Body of pancreas (tissue), 4 donors: ENCODE results near the gene GARRE1.

Experiments used
- CTCF ChIP-seq, 7 experiments: fragments of 450-650 bp in 4 of 7; fragments of 200-600 bp in 3 of 7; sonication (generic) in 3 of 7; IDR thresholded peaks; one replicate each; pipeline ENCODE4 v1.5.1; 2016 to 2019; ENCODE audit warnings: antibody characterized with exemption in 7 of 7
- POLR2A ChIP-seq, 3 donors: fragments of 450-650 bp; IDR thresholded peaks; one replicate each; pipeline ENCODE4 v1.6.1; 2016; ENCODE audit warnings: antibody characterized with exemption in 3 of 3, mild to moderate bottlenecking in 2 of 3

- TF ChIP-seq POLR2A (IDR thresholded peaks at IDR 0.05) = no peak
- TF ChIP-seq CTCF (IDR thresholded peaks at IDR 0.05) = no peak
Observed at GRCh38 chr19:34261334-34262109, 7.2 kb downstream of the GARRE1 start.
